ENCODE results near the gene GPR62. TPM values are rescaled to one million over a fixed set of nuclear protein-coding genes. Genes with fewer than 3 reads are reported as not detected.

GPR62 gene
- total and polyA plus RNA-seq, 2 donors (not counting 3 experiments of a cell fraction or from before 2014, with no cell fraction given): 0.04 to 0.15 TPM

- Histone ChIP-seq H3K9me1 (replicated peaks; ENCODE audit: control insufficient read depth, extremely low read depth, insufficient read depth, low read length) (no peaks in the 10 kb centered on the region), H3K4me2 (ENCODE audit: insufficient read depth, low read length) (no peak overlapping the region), H3K79me2 (ENCODE audit: control insufficient read depth, insufficient read depth, low read length) (no peaks in the 10 kb centered on the region), H3K4me3 (replicated peaks in 1 of 3; ENCODE audit: insufficient read depth in 1 of 3, low read depth in 1 of 3, low read length in 3 of 3) (no peak overlapping the region), H3K36me3 (ENCODE audit: control insufficient read depth in 2 of 2, extremely low read depth in 1 of 2, insufficient read depth in 2 of 2, low read length in 2 of 2) (no peaks in the 10 kb centered on the region), H3K4me1 (ENCODE audit: control insufficient read depth, extremely low read depth, insufficient read depth, low read length) (peaks cover 14% of the 10 kb centered on the region), H3K9me3 (replicated peaks; ENCODE audit: control insufficient read depth, insufficient read depth, low read length) (no peaks in the 10 kb centered on the region), H3K27me3 (ENCODE audit: control insufficient read depth in 2 of 2, insufficient read depth in 2 of 2, low read length in 2 of 2) (no peaks in the 10 kb centered on the region), H3K9ac (replicated peaks; ENCODE audit: extremely low read depth, insufficient read depth, low read length) (no peak overlapping the region), H4K20me1 (replicated peaks; ENCODE audit: control insufficient read depth, extremely low read depth, insufficient read depth, low read length) (no peaks in the 10 kb centered on the region), H2AFZ (ENCODE audit: low read depth, low read length) (no peak overlapping the region), H3K27ac (ENCODE audit: insufficient read depth, low read depth, low read length) (no peak overlapping the region)
- BruUV-seq (replicated peaks): no TSS peak
- TF ChIP-seq EZH2 (IDR thresholded peaks at IDR 0.05; ENCODE audit: borderline replicate concordance, low read depth, low read length, severe bottlenecking) (no peak), FOS (IDR thresholded peaks at IDR 0.05; ENCODE audit: borderline replicate concordance, insufficient read depth, low read length) (no peak), POLR2A (IDR thresholded peaks at IDR 0.05; ENCODE audit: low read depth, low read length) (no peak), CTCF (IDR thresholded peaks at IDR 0.05; ENCODE audit: extremely low read depth in 1 of 2, insufficient read depth in 1 of 2, low read depth in 1 of 2, low read length in 2 of 2) (no peak), MYC (IDR thresholded peaks at IDR 0.05; ENCODE audit: low read depth, low read length) (no peak), JUN (IDR thresholded peaks at IDR 0.05; ENCODE audit: borderline replicate concordance, insufficient read depth, insufficient read length, low read depth) (no peak), GATA2 (IDR thresholded peaks at IDR 0.05; ENCODE audit: insufficient read depth, insufficient read length, low read depth, low read length) (no peak), POLR2AphosphoS5 (IDR thresholded peaks at IDR 0.05; ENCODE audit: insufficient read depth, low read depth, low read length) (no peak), MAX (IDR thresholded peaks at IDR 0.05; ENCODE audit: insufficient read depth, insufficient read length) (no peak)
- CTCF ChIA-PET: no interaction called here
- POLR2A ChIA-PET: interaction anchor here (0.6 to 1.9 kb wide), 2 partner anchors 8 to 11 kb away, joined by 3 to 15 read pairs; partner anchors contain the start of gene RPL29
- intact Hi-C loops (cut with micrococcal nuclease): no loop called here
- DNase-seq (ENCODE audit: low read depth, low spot score) (no peak), FAIRE-seq (no peak)
- dilution Hi-C loops (cut with MboI; ENCODE audit: extremely low pct_ligation_motif_present, low sequenced_read_pairs): no loop called here
Measured at GRCh38 chr3:51984269-51984647, 29.1 kb downstream of the GPR62 start.

Measured in endothelial cell of umbilical vein (primary cell).